ENCODE results near the gene WRAP53.

Gene WRAP53

DNA sequence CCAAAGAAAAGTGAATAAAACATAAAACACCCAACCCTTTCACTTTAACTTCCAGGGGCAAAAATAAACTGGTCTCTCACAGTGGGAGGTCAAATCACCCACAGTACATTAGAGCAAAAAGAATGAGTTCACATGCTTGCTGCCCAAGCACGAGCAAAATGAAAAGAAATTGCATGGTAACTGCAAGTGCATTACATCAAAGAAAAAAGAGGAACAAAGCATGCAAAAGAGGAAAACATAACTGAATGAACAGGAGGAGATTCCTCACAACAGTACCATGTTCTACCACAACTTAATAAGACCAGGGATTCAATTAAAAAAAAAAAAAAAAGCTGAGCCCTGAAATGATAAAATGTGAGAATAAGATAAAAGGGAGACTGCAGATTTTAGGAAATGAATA lies 41.5 kb downstream of the WRAP53 start:
- no peak for DNase-seq (ENCODE audit: low read depth)
- H3K4me3 ChIP-seq (ENCODE audit: low read depth, low read length) = no peak overlapping the region
- TF ChIP-seq, protein P1, sequence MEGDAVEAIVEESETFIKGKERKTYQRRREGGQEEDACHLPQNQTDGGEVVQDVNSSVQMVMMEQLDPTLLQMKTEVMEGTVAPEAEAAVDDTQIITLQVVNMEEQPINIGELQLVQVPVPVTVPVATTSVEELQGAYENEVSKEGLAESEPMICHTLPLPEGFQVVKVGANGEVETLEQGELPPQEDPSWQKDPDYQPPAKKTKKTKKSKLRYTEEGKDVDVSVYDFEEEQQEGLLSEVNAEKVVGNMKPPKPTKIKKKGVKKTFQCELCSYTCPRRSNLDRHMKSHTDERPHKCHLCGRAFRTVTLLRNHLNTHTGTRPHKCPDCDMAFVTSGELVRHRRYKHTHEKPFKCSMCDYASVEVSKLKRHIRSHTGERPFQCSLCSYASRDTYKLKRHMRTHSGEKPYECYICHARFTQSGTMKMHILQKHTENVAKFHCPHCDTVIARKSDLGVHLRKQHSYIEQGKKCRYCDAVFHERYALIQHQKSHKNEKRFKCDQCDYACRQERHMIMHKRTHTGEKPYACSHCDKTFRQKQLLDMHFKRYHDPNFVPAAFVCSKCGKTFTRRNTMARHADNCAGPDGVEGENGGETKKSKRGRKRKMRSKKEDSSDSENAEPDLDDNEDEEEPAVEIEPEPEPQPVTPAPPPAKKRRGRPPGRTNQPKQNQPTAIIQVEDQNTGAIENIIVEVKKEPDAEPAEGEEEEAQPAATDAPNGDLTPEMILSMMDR (IDR thresholded peaks at IDR 0.05; ENCODE audit: insufficient read depth, low read depth, low read length, missing control alignments) = no peak

DNA sequence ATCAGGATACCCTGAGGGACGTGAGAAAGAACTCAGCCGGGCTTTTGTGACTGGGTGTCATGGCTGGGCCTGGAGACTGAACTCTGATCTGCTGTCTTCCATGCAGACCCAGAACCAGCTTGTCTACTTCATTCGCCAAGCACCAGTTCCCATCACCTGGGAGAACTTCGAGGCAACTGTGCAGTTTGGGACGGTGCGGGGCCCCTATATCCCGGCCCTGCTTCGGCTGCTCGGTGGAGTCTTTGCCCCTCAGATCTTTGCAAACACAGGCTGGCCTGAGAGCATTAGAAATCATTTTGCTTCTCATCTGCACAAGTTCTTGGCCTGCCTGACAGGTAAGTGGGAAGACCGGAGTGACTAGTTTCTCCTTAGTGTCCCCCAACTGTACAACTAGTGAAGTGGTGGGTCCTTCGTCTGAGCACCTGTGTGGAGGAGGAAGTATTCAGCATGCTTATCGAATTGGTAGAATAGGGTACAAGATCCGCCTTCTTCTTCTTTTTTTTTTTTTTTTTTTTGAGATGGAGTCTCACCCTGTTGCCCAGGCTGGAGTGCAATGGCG lies 44.8 kb downstream of the WRAP53 start:
- TF ChIP-seq, protein P1 (IDR thresholded peaks at IDR 0.05; ENCODE audit: insufficient read depth, low read depth, low read length, missing control alignments) = no peak

DNA sequence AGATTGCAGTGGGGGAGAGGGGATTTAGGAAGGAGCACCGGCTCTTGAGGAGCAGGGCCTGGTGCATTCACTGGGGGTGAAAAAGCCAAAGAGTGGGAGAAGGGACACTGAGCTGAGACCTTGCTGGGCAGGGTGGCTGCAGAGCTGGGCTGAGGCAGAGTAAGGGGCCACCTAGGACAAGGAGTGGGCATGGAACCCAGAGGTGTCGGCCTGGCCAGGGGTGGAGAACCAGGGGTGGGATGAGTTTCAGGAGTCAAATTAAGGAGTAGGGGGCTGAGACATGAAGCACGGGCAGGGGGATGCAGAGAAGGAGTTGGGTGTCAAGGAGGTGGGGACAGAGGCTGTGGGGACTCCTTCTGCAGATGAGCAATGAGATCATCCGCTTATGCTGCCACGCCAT lies 49.3 kb downstream of the WRAP53 start:
- H3K4me3 ChIP-seq (ENCODE audit: low read depth, low read length) = no peak overlapping the region
- no peak for DNase-seq (ENCODE audit: low read depth)
- TF ChIP-seq, protein P1 (IDR thresholded peaks at IDR 0.05; ENCODE audit: insufficient read depth, low read depth, low read length, missing control alignments) = no peak

More for the DNA sequence above, 44.8 kb downstream of the WRAP53 start:
- no peak for DNase-seq (ENCODE audit: low read depth)
- H3K4me3 ChIP-seq (ENCODE audit: low read depth, low read length) = no peak overlapping the region

DNA sequence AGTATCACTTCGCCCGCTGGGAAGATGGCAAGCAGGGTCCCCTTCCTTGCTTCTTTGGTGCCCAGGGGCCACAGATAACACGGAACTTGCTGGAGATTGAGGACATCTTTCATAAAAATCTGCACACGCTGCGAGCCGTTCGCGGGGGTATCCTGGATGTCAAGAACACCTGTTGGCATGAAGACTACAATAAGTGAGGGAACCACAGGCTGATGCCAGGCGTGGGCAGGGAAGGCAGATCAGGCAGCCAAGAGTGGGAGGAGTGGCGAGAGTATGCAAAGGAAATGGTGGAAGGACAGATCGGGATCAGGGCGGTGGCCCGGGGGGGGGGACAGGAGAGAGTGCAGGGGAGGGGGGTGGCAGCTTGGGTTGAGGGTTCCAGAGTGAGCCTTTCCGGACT lies 51.5 kb downstream of the WRAP53 start:
- no peak overlapping the region for H3K4me3 ChIP-seq (ENCODE audit: low read depth, low read length)
- TF ChIP-seq, protein P1 (IDR thresholded peaks at IDR 0.05; ENCODE audit: insufficient read depth, low read depth, low read length, missing control alignments) = no peak
- DNase-seq (ENCODE audit: low read depth) = no peak

DNA sequence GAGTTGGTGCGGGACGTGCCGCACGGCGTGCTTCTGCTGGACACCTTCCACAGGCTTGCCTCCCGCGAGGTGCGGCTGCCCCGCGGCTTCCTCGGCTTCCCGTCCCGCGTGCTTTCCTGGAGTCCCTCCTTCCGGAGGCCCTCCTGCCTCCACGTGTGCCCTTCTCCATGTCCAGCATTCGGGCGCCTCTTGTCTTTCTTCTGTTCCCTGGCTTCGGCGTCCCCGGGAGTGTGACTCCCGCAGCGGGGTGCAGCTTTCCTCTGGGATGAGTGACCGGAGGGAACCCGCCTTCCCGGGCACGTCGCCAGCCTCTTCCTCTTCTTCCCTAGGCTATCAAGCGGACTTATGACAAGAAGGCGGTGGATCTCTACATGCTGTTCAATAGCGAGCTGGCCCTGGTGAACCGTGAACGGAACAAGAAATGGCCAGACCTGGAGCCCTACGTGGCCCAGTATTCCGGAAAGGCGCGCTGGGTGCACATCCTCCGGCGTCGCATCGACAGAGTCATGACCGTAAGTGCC lies 52.3 kb downstream of the WRAP53 start:
- no peak for DNase-seq (ENCODE audit: low read depth)
- TF ChIP-seq, protein P1 (IDR thresholded peaks at IDR 0.05; ENCODE audit: insufficient read depth, low read depth, low read length, missing control alignments) = no peak
- no peak overlapping the region for H3K4me3 ChIP-seq (ENCODE audit: low read depth, low read length)

DNA sequence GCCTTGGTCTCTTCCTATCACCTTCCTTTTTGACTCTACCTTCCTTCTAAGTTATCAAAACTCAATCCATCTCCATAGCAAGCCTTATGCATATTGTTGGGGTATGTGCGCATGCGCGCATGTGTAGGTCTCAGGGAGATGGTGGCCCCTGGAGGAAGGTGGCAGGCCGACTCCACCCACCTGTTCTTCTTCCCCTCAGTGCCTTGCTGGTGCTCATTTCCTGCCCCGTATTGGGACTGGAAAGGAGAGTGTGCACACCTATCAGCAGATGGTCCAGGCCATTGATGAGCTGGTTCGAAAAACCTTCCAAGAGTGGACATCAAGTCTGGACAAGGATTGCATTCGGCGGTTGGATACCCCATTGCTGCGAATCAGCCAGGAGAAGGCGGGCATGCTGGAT lies 54.5 kb downstream of the WRAP53 start:
- no peak overlapping the region for H3K4me3 ChIP-seq (ENCODE audit: low read depth, low read length)
- TF ChIP-seq, protein P1 (IDR thresholded peaks at IDR 0.05; ENCODE audit: insufficient read depth, low read depth, low read length, missing control alignments) = no peak
- no peak for DNase-seq (ENCODE audit: low read depth)

DNA sequence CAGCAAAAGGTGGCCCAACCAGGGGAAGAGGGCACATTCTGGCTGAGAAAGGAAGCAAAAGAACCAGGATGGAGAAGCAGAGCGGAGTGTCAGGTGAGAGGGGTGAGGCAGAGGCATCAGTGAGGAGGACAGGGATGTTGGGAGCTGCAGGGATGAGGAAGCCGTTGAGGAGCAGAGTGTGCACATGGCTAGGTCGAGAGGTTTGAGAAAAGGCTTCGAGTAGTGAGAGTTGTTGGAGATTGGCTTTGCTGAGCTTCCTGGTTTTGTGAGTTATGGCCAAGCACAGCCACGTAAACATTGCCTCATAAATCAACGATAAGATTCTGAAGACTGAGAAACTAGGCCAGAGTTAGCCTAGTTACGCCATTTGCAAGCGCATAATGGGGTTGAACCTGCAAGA lies 56.1 kb downstream of the WRAP53 start:
- TF ChIP-seq, protein P1 (IDR thresholded peaks at IDR 0.05; ENCODE audit: insufficient read depth, low read depth, low read length, missing control alignments) = no peak
- DNase-seq (ENCODE audit: low read depth) = no peak

More for the DNA sequence above, 56.1 kb downstream of the WRAP53 start:
- H3K4me3 ChIP-seq (ENCODE audit: low read depth, low read length) = no peak overlapping the region

All from GM12865 (cell line).